GM23248 (cell line): Measurements from ENCODE around the gene IGF2BP3. TPM values are rescaled to one million over a fixed set of nuclear protein-coding genes. Genes with fewer than 3 reads are reported as not detected.

ENCODE experiments used
- DNase-seq: peaks from one replicate; pipeline ENCODE4 v3.0.0-alpha.2; 2015
- H2AFZ ChIP-seq: fragments of 200-600 bp; sonication (generic); 2 replicates; pipeline ENCODE4 v1.6.1; 2016; ENCODE audit warnings: antibody characterized with exemption
- H3F3A ChIP-seq: fragments of 200-600 bp; sonication (generic); 2 replicates; pipeline ENCODE4 v1.6.1; 2016; ENCODE audit warnings: mild to moderate bottlenecking, antibody characterized with exemption, mixed run types; ENCODE audit not compliant: insufficient read depth
- H3K27ac ChIP-seq: fragments of 200-600 bp; sonication (generic); 2 replicates; pipeline ENCODE4 v1.5.1; 2016; ENCODE audit warnings: mild to moderate bottlenecking
- H3K27me3 ChIP-seq: fragments of 200-600 bp; sonication (generic); replicated peaks from 2 replicates; pipeline ENCODE4 v1.6.1; 2016; ENCODE audit warnings: mild to moderate bottlenecking; ENCODE audit not compliant: insufficient read depth
- H3K36me3 ChIP-seq: fragments of 200-600 bp; sonication (generic); 2 replicates; pipeline ENCODE4 v1.6.1; 2016; ENCODE audit warnings: low read depth, mild to moderate bottlenecking
- H3K4me1 ChIP-seq: fragments of 200-600 bp; sonication (generic); 2 replicates; pipeline ENCODE4 v1.6.1; 2016; ENCODE audit warnings: mild to moderate bottlenecking; ENCODE audit not compliant: insufficient read depth
- H3K4me2 ChIP-seq: fragments of 200-600 bp; sonication (generic); one replicate; pipeline ENCODE4 v1.6.1; 2016; ENCODE audit warnings: mild to moderate bottlenecking; ENCODE audit not compliant: unreplicated experiment
- H3K4me3 ChIP-seq: fragments of 200-600 bp; sonication (generic); 2 replicates; pipeline ENCODE4 v1.5.1; 2016; ENCODE audit warnings: mild to moderate bottlenecking
- H3K79me2 ChIP-seq: fragments of 200-600 bp; sonication (generic); 2 replicates; pipeline ENCODE4 v1.6.1; 2016; ENCODE audit warnings: mild to moderate bottlenecking; ENCODE audit not compliant: insufficient read depth
- H3K9ac ChIP-seq: fragments of 200-600 bp; sonication (generic); 2 replicates; pipeline ENCODE4 v1.6.1; 2016; ENCODE audit warnings: mild to moderate bottlenecking
- H3K9me2 ChIP-seq: fragments of 200-600 bp; sonication (generic); 2 replicates; pipeline ENCODE4 v1.6.1; 2016; ENCODE audit warnings: mixed run types, mild to moderate bottlenecking, moderate library complexity; ENCODE audit not compliant: insufficient read depth
- H3K9me3 ChIP-seq: fragments of 200-600 bp; sonication (generic); one replicate; pipeline ENCODE4 v1.6.1; 2017; ENCODE audit warnings: low read depth
- H4K20me1 ChIP-seq: fragments of 200-600 bp; sonication (generic); 2 replicates; pipeline ENCODE4 v1.6.0; 2016; ENCODE audit not compliant: insufficient read depth
- EZH2 ChIP-seq: fragments of 200-600 bp; sonication (generic); IDR thresholded peaks from 2 replicates; pipeline ENCODE4 v1.6.1; 2018; ENCODE audit warnings: antibody characterized with exemption, mild to moderate bottlenecking; ENCODE audit not compliant: insufficient read depth, poor library complexity, severe bottlenecking
- EZH2phosphoT487 ChIP-seq: fragments of 200-600 bp; sonication (generic); IDR thresholded peaks from 2 replicates; pipeline ENCODE4 v1.6.1; 2018; ENCODE audit warnings: antibody characterized with exemption, moderate library complexity, mild to moderate bottlenecking, low read depth; ENCODE audit not compliant: insufficient read depth
- WGBS, 2 experiments: methylation state at CpG; one replicate each; pipeline ENCODE4 v1.1.6; 2015 to 2017; ENCODE audit warnings: low lambda C conversion rate in 2 of 2, low coverage in 1 of 2; ENCODE audit errors: missing lambda C conversion rate in 2 of 2; 5-methylcytosine and 5-hydroxymethylcytosine counted together
- in situ Hi-C: fragments of 300-500 bp; cut with MboI; formaldehyde crosslinking; loops from 2 replicates; pipeline ENCODE4 v1.15.0; 2020
- polyA plus RNA-seq: library from polyadenylated mRNA; unstranded; fragments of >200 nt; fragmentation: Nextera tagmentation; extraction: Ambion mirVana; gene quantifications from 2 replicates; pipeline ENCODE4 v1.2.1, GENCODE V29; 2016
- total RNA-seq: library from RNA; depleted of rRNA; stranded (reverse); fragments of >200 nt; shearing (Covaris generic); gene quantifications from 2 replicates; pipeline ENCODE4 v1.2.3, GENCODE V29; 2014

IGF2BP3 gene
- total and polyA plus RNA-seq, 2 experiments from 2014 or later: 7.6 to 18.2 TPM

GRCh38 chr7:23378996-23379395 lies 91.3 kb downstream of the IGF2BP3 start:
- Histone ChIP-seq H3K4me3 (no peak overlapping the region), H3K36me3 (no peaks in the 10 kb centered on the region), H3K27ac (no peak overlapping the region), H3K27me3 (no peaks in the 10 kb centered on the region), H3K9me3 (no peaks in the 10 kb centered on the region), H4K20me1 (no peaks in the 10 kb centered on the region; the same call in 1 of the 2 replicates), H2AFZ (no peak overlapping the region), H3K4me1 (peaks cover 7% of the 10 kb centered on the region), H3K9ac (no peak overlapping the region), H3K79me2 (peaks cover 56% of the 10 kb centered on the region), H3K9me2 (no peaks in the 10 kb centered on the region), H3K4me2 (no peak overlapping the region), H3F3A (peaks cover 14% of the 10 kb centered on the region)
- in situ Hi-C loops: no loop called here
- TF ChIP-seq EZH2phosphoT487: no peak
- TF ChIP-seq EZH2: no peak
- DNase-seq: no peak
- WGBS, 2 experiments: 93% methylated on average over 1 of the region's 1 CpG

GRCh38 chr7:23377134-23377533 lies 93.2 kb downstream of the IGF2BP3 start:
- WGBS, 2 experiments: 52% methylated on average over 3 of the region's 3 CpGs
- H3K9me3 ChIP-seq: no peaks in the 10 kb centered on the region
- no peak overlapping the region for H3K9ac ChIP-seq
- no peaks in the 10 kb centered on the region for H3K36me3 ChIP-seq
- H3K4me1 ChIP-seq: peaks cover 7% of the 10 kb centered on the region
- in situ Hi-C loops: no loop called here
- no peaks in the 10 kb centered on the region; the same call in 1 of the 2 replicates for H4K20me1 ChIP-seq
- H3K79me2 ChIP-seq: peaks cover 63% of the 10 kb centered on the region
- H3K4me2 ChIP-seq: no peak overlapping the region
- H3K4me3 ChIP-seq: no peak overlapping the region
- peaks cover 18% of the 10 kb centered on the region for H3F3A ChIP-seq
- H3K9me2 ChIP-seq: no peaks in the 10 kb centered on the region
- no peak overlapping the region for H3K27ac ChIP-seq
- peak; percentile 58 for DNase-seq
- no peaks in the 10 kb centered on the region for H3K27me3 ChIP-seq
- no peak overlapping the region for H2AFZ ChIP-seq
- TF ChIP-seq EZH2phosphoT487 (no peak), EZH2 (no peak)

- Histone ChIP-seq H4K20me1 (no peaks in the 10 kb centered on the region; the same call in 1 of the 2 replicates), H3K4me3 (no peak overlapping the region), H3K27ac (no peak overlapping the region), H3K9ac (no peak overlapping the region), H3F3A (peaks cover 18% of the 10 kb centered on the region), H3K36me3 (no peaks in the 10 kb centered on the region), H3K9me3 (no peaks in the 10 kb centered on the region), H3K4me1 (peaks cover 5% of the 10 kb centered on the region), H2AFZ (no peak overlapping the region), H3K79me2 (peaks cover 71% of the 10 kb centered on the region), H3K4me2 (no peak overlapping the region), H3K27me3 (no peaks in the 10 kb centered on the region), H3K9me2 (no peaks in the 10 kb centered on the region)
- TF ChIP-seq EZH2 (no peak), EZH2phosphoT487 (no peak)
- 90 to 91% methylated on average over 6 of the region's 6 CpGs for WGBS, 2 experiments
- DNase-seq: no peak
- in situ Hi-C loops: no loop called here
Measured at GRCh38 chr7:23373151-23374004, 96.9 kb downstream of the IGF2BP3 start.

- no peaks in the 10 kb centered on the region for H3K36me3 ChIP-seq
Measured at GRCh38 chr7:23372611-23373010, 97.7 kb downstream of the IGF2BP3 start.

More at GRCh38 chr7:23372611-23373010, 97.7 kb downstream of the IGF2BP3 start:
- Histone ChIP-seq H3K9me2 (no peaks in the 10 kb centered on the region), H3K27me3 (no peaks in the 10 kb centered on the region), H3K79me2 (peaks cover 75% of the 10 kb centered on the region), H3K9me3 (no peaks in the 10 kb centered on the region), H3K4me2 (no peak overlapping the region), H3F3A (peaks cover 16% of the 10 kb centered on the region), H2AFZ (no peak overlapping the region), H4K20me1 (no peaks in the 10 kb centered on the region; the same call in 1 of the 2 replicates), H3K9ac (no peak overlapping the region), H3K4me3 (no peak overlapping the region), H3K4me1 (peaks cover 5% of the 10 kb centered on the region), H3K27ac (no peak overlapping the region)
- TF ChIP-seq EZH2 (no peak), EZH2phosphoT487 (no peak)
- in situ Hi-C loops: no loop called here
- WGBS, 2 experiments: 89 to 95% methylated on average over 4 of the region's 4 CpGs
- no peak for DNase-seq
